OCI-LY7 (cell line): ENCODE measurements around the gene ITGB2.

Experiments used
- EZH2phosphoT487 ChIP-seq: fragments of 200-600 bp; sonication (generic); IDR thresholded peaks from 2 replicates; pipeline ENCODE4 v1.6.1; 2018; ENCODE audit warnings: low read depth, borderline replicate concordance, mild to moderate bottlenecking, mixed run types, antibody characterized with exemption, low read length, moderate library complexity, mixed read lengths
- TF ChIP-seq, protein P1 (sequence below): fragments of 200-600 bp; sonication (generic); conservative IDR thresholded peaks from 2 replicates; pipeline ENCODE4 v1.5.1; 2014; ENCODE audit warnings: mild to moderate bottlenecking, antibody characterized with exemption, low read length, moderate library complexity, mixed read lengths

DNA sequence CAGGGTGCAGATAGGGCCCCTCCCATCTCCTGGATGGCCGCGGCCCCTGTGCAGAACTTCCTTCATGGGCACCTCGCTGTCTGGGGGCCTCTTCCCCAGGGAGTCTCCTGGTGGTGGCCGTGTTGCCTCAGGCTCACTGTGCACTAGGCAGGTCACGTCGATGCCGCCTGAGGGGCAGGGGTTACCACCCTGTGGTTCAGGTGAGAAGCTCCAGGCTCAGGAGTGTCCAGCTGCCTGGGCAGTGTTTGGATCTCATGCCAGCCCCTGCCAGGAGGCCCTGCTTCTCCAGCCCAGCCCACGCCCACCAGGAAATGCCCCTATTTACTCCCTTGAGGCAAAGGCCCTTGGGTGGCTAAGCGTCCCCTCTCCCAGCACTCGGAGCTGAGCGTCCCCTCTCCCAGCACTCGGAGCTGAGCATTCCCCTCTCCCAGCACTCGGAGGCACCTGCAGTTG, 2.1 kb downstream of the ITGB2 start:
- TF ChIP-seq, protein P1, sequence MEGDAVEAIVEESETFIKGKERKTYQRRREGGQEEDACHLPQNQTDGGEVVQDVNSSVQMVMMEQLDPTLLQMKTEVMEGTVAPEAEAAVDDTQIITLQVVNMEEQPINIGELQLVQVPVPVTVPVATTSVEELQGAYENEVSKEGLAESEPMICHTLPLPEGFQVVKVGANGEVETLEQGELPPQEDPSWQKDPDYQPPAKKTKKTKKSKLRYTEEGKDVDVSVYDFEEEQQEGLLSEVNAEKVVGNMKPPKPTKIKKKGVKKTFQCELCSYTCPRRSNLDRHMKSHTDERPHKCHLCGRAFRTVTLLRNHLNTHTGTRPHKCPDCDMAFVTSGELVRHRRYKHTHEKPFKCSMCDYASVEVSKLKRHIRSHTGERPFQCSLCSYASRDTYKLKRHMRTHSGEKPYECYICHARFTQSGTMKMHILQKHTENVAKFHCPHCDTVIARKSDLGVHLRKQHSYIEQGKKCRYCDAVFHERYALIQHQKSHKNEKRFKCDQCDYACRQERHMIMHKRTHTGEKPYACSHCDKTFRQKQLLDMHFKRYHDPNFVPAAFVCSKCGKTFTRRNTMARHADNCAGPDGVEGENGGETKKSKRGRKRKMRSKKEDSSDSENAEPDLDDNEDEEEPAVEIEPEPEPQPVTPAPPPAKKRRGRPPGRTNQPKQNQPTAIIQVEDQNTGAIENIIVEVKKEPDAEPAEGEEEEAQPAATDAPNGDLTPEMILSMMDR: no peak
- TF ChIP-seq EZH2phosphoT487: no peak
